ENCODE results near the gene SLC2A14. TPM values are rescaled to one million over a fixed set of nuclear protein-coding genes. Genes with fewer than 3 reads are reported as not detected.
"Not testable (repeated sequence)": the region's sequence is repeated elsewhere in the genome, so short reads cannot be mapped to it uniquely, and the experiment has no call there.

SLC2A14 gene
- total and polyA plus RNA-seq, 7 donors, result 0.04 to 1.4 TPM; not detected in 5

- 90 to 91% methylated on average over 7 of the region's 7 CpGs for WGBS, 2 donors
- no peaks in the 10 kb centered on the region for H3K36me3 ChIP-seq
- no peak for TF ChIP-seq CTCF (IDR thresholded peaks at IDR 0.05)
- no peak for TF ChIP-seq EP300 (IDR thresholded peaks at IDR 0.05)
- no peak for TF ChIP-seq POLR2AphosphoS5 (IDR thresholded peaks at IDR 0.05)
- no peak for TF ChIP-seq POLR2A (IDR thresholded peaks at IDR 0.05)
- H3K27ac ChIP-seq, result no peak overlapping the region
- no peaks in the 10 kb centered on the region for H3K4me1 ChIP-seq
- no peak for DNase-seq
- no peaks in the 10 kb centered on the region for H3K9me3 ChIP-seq
- no peaks in the 10 kb centered on the region for H3K27me3 ChIP-seq
- intact Hi-C loops (cut with DNase I), result no loop called here
- no peak overlapping the region for H3K4me3 ChIP-seq
Measured at GRCh38 chr12:7899755-7900154, 27.0 kb upstream of the SLC2A14 start.

DNA sequence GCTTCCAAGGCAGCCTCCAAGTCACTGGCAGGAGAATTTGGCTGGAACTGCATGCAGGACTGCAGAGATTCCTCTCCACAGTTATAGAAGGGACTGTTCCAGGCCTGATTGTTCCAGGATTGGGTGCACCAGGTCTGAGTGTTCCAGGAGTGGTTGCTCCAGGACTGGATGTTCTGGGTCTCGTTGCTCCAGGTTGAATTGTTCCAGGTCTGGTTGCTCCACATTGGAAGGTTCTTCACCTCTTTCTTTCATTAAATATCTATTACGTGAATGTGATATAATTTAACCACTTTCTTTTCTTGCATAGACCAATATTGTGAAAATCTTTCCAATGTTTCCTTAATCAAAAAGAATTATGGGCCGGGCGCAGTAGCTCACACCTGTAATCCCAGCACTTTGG, 24.0 kb upstream of the SLC2A14 start:
- H3K27ac ChIP-seq; H3K9me3 ChIP-seq; H3K4me1 ChIP-seq; intact Hi-C loops (cut with DNase I); DNase-seq; H3K4me3 ChIP-seq; H3K36me3 ChIP-seq; H3K27me3 ChIP-seq: not testable (repeated sequence)
- 84 to 94% methylated on average over 4 of the region's 4 CpGs for WGBS, 2 donors

- DNase-seq, result no peak
- no peaks in the 10 kb centered on the region for H3K36me3 ChIP-seq
- H3K27me3 ChIP-seq, result no peaks in the 10 kb centered on the region
- peaks cover 0 to 10% (median 2%) of the 10 kb centered on the region in 4 donors for H3K4me1 ChIP-seq
- no peak overlapping the region for H3K27ac ChIP-seq
- TF ChIP-seq POLR2AphosphoS5 (IDR thresholded peaks at IDR 0.05), result no peak
- no peak for TF ChIP-seq POLR2A (IDR thresholded peaks at IDR 0.05)
- TF ChIP-seq CTCF (IDR thresholded peaks at IDR 0.05), result no peak
- TF ChIP-seq EP300 (IDR thresholded peaks at IDR 0.05), result no peak
- 76 to 86% methylated on average over 4 of the region's 4 CpGs for WGBS, 2 donors
- no peaks in the 10 kb centered on the region for H3K9me3 ChIP-seq
- intact Hi-C loops (cut with DNase I), result no loop called here
- no peak overlapping the region for H3K4me3 ChIP-seq
Measured at GRCh38 chr12:7892186-7892980, 19.7 kb upstream of the SLC2A14 start.

- Histone ChIP-seq H3K27me3 (no peaks in the 10 kb centered on the region), H3K4me3 (no peak overlapping the region), H3K4me1 (no peaks in the 10 kb centered on the region), H3K9me3 (no peaks in the 10 kb centered on the region), H3K36me3 (no peaks in the 10 kb centered on the region), H3K27ac (no peak overlapping the region)
- DNase-seq, result no peak
- TF ChIP-seq EP300 (IDR thresholded peaks at IDR 0.05) (no peak), POLR2A (IDR thresholded peaks at IDR 0.05) (no peak), CTCF (IDR thresholded peaks at IDR 0.05) (no peak), POLR2AphosphoS5 (IDR thresholded peaks at IDR 0.05) (no peak)
- 7 to 13% methylated on average over 3 of the region's 3 CpGs for WGBS, 2 donors
- intact Hi-C loops (cut with DNase I), result no loop called here
Measured at GRCh38 chr12:7884689-7885088, 12.0 kb upstream of the SLC2A14 start.

DNA sequence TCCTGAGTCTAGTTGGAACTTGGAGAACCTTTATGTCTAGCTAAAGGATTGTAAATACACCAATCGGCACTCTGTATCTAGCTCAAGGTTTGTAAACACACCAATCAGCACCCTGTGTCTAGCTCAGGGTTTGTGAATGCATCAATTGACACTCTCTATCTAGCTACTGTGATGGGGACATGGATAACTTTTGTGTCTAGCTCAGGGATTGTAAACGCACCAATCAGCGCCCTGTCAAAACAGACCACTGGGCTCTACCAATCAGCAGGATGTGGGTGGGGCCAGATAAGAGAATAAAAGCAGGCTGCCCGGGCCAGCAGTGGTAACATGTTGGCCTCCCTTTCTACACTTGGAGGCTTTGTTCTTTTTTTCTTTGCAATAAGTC, 9.0 kb upstream of the SLC2A14 start:
- H3K27me3 ChIP-seq; H3K36me3 ChIP-seq; H3K4me3 ChIP-seq; H3K4me1 ChIP-seq; intact Hi-C loops (cut with DNase I); H3K27ac ChIP-seq; H3K9me3 ChIP-seq; DNase-seq: not testable (repeated sequence)
- 85 to 90% methylated on average over 4 of the region's 4 CpGs for WGBS, 2 donors

GRCh38 chr12:7880952-7881735, 8.4 kb upstream of the SLC2A14 start:
- H3K36me3 ChIP-seq; H3K4me1 ChIP-seq; intact Hi-C loops (cut with DNase I); H3K4me3 ChIP-seq; H3K27me3 ChIP-seq; DNase-seq; H3K27ac ChIP-seq; H3K9me3 ChIP-seq: not testable (repeated sequence)
- WGBS, 2 donors, result 95 to 96% methylated on average over 52 of the region's 52 CpGs
